OCI-LY1 (cell line): ENCODE results near the gene TMA7B.

ENCODE experiments used
- H2AFZ ChIP-seq: fragments of 200-600 bp; sonication (generic), shearing (Covaris generic); 2 replicates; pipeline ENCODE4 v1.6.0; 2014; ENCODE audit warnings: antibody characterized with exemption, mild to moderate bottlenecking, low read length
- H3F3A ChIP-seq: fragments of 200-600 bp; sonication (generic), shearing (Covaris generic); 2 replicates; pipeline ENCODE4 v1.6.0; 2014; ENCODE audit warnings: mild to moderate bottlenecking, antibody characterized with exemption, low read length, moderate library complexity; ENCODE audit not compliant: insufficient read depth
- H3K27ac ChIP-seq: fragments of 200-600 bp; sonication (generic); 2 replicates; pipeline ENCODE4 v1.5.1; 2014; ENCODE audit warnings: low read length, mixed run types, mild to moderate bottlenecking, low read depth; ENCODE audit not compliant: poor library complexity, severe bottlenecking
- H3K27me3 ChIP-seq: fragments of 200-600 bp; sonication (generic); 2 replicates; pipeline ENCODE4 v1.6.0; 2014; ENCODE audit warnings: antibody characterized with exemption, mild to moderate bottlenecking, low read length, moderate library complexity; ENCODE audit not compliant: insufficient read depth
- H3K36me3 ChIP-seq: fragments of 200-600 bp; sonication (generic); 2 replicates; pipeline ENCODE4 v1.6.1; 2014; ENCODE audit warnings: mild to moderate bottlenecking, antibody characterized with exemption, low read length, moderate library complexity, mixed read lengths; ENCODE audit not compliant: insufficient read depth
- H3K4me1 ChIP-seq: fragments of 200-600 bp; sonication (generic); 2 replicates; pipeline ENCODE4 v1.5.1; 2014; ENCODE audit warnings: mild to moderate bottlenecking, low read length, moderate library complexity; ENCODE audit not compliant: insufficient read depth, severe bottlenecking
- H3K4me2 ChIP-seq: fragments of 200-600 bp; sonication (generic), shearing (Covaris generic); 2 replicates; pipeline ENCODE4 v1.6.1; 2014; ENCODE audit warnings: low read length
- H3K4me3 ChIP-seq: fragments of 200-600 bp; sonication (generic); 2 replicates; pipeline ENCODE4 v1.5.1; 2014; ENCODE audit warnings: low read length, low read depth, mild to moderate bottlenecking, mixed read lengths; ENCODE audit not compliant: poor library complexity, severe bottlenecking
- H3K79me2 ChIP-seq: fragments of 200-600 bp; shearing (Covaris generic); 2 replicates; pipeline ENCODE4 v1.6.1; 2016; ENCODE audit warnings: mixed run types, low read length, mixed read lengths; ENCODE audit not compliant: insufficient read depth
- H3K9ac ChIP-seq: fragments of 200-600 bp; sonication (generic), shearing (Covaris generic); 2 replicates; pipeline ENCODE4 v1.6.1; 2014; ENCODE audit warnings: mild to moderate bottlenecking, low read length, mixed read lengths
- H3K9me2 ChIP-seq: fragments of 200-600 bp; sonication (generic), shearing (Covaris generic); 2 replicates; pipeline ENCODE4 v1.6.1; 2014; ENCODE audit warnings: low read depth, mild to moderate bottlenecking, low read length, mixed read lengths
- H3K9me3 ChIP-seq: fragments of 200-600 bp; shearing (Covaris generic); 2 replicates; pipeline ENCODE4 v1.6.1; 2014; ENCODE audit warnings: low read length, mixed read lengths
- H4K20me1 ChIP-seq: fragments of 200-600 bp; sonication (generic), shearing (Covaris generic); 2 replicates; pipeline ENCODE4 v1.6.0; 2016; ENCODE audit warnings: mild to moderate bottlenecking, low read length; ENCODE audit not compliant: insufficient read depth
- CTCF ChIP-seq: fragments of 200-600 bp; sonication (generic), shearing (Covaris generic); IDR thresholded peaks from 2 replicates; pipeline ENCODE4 v1.5.1; 2017; ENCODE audit warnings: mild to moderate bottlenecking, antibody characterized with exemption, low read length, moderate library complexity, mixed read lengths
- EZH2 ChIP-seq: fragments of 200-600 bp; sonication (generic), shearing (Covaris generic); IDR thresholded peaks from 2 replicates; pipeline ENCODE4 v1.8.0; 2017; ENCODE audit warnings: borderline replicate concordance, mixed run types, mild to moderate bottlenecking, antibody characterized with exemption, low read length, moderate library complexity, mixed read lengths

Gene TMA7B

DNA sequence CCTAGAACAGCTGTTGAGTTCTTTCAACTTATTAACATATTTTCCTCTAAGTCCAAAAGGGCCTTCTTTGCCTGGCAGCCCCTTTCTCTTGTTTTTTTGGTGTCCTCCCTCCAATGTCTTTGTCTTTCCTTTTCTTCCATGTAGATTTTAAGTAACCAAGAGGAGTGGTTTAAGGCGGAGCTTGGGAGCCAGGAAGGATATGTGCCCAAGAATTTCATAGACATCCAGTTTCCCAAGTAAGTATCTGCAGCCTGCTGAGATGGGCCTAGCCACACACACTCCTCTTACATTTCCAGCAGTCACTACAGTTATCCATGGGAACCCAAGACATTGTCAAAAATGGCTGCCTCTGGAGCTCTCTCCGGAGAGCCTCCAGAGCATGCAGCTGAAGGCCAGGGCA is 4.5 kb upstream of the TMA7B start:
- Histone ChIP-seq H3K4me3 (no peak overlapping the region), H3F3A (no peaks in the 10 kb centered on the region), H3K4me1 (no peaks in the 10 kb centered on the region), H3K27ac (no peak overlapping the region), H3K9me2 (no peaks in the 10 kb centered on the region), H3K36me3 (no peaks in the 10 kb centered on the region), H3K27me3 (no peaks in the 10 kb centered on the region), H3K9ac (no peak overlapping the region), H2AFZ (no peak overlapping the region), H3K4me2 (no peak overlapping the region), H4K20me1 (no peaks in the 10 kb centered on the region), H3K9me3 (no peaks in the 10 kb centered on the region), H3K79me2 (no peaks in the 10 kb centered on the region)
- no peak for TF ChIP-seq EZH2
- no peak for TF ChIP-seq CTCF

DNA sequence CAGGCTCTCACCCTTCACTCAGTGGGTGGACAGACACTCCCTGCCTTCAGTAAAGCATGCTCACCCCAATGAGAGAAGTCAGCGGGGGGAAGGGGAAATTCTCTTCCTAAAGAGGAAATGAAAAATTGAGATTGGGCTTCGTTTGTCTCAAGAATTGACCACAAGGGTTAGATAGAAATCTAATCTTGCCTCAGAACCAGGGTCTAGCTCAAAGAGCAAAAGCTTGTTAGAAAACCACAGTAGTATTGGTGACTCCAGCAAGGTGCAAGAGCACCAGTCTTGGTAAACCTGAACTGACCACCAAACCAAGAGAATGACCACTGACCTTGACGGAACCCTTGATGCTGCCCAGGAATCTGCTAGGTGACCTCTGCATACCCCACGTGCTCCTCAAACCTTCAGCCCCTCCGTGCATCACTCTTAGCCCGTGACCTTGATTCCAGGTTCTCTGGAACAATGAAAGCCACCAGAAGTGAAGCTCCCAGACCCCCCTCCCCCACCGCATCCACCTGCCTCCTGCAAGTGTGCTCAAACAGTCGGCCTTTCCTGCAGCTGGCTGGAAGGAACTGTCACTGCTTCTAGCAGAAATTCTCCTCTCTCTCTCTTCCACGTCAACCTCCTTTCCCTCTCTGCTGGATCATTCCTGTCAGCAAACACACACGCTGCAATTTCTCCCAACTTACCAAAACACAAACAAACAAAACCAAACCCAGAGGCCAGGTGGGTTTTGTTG is 3.1 kb upstream of the TMA7B start:
- no peak for TF ChIP-seq CTCF
- no peak for TF ChIP-seq EZH2
- Histone ChIP-seq H3K36me3 (no peaks in the 10 kb centered on the region), H3F3A (no peaks in the 10 kb centered on the region), H3K4me1 (no peaks in the 10 kb centered on the region), H3K4me2 (no peak overlapping the region), H3K27me3 (no peaks in the 10 kb centered on the region; the same call in 1 of the 2 replicates), H2AFZ (no peak overlapping the region), H3K9ac (no peak overlapping the region), H3K9me3 (no peaks in the 10 kb centered on the region), H4K20me1 (no peaks in the 10 kb centered on the region), H3K4me3 (no peak overlapping the region), H3K27ac (no peak overlapping the region), H3K9me2 (no peaks in the 10 kb centered on the region), H3K79me2 (no peaks in the 10 kb centered on the region)

DNA sequence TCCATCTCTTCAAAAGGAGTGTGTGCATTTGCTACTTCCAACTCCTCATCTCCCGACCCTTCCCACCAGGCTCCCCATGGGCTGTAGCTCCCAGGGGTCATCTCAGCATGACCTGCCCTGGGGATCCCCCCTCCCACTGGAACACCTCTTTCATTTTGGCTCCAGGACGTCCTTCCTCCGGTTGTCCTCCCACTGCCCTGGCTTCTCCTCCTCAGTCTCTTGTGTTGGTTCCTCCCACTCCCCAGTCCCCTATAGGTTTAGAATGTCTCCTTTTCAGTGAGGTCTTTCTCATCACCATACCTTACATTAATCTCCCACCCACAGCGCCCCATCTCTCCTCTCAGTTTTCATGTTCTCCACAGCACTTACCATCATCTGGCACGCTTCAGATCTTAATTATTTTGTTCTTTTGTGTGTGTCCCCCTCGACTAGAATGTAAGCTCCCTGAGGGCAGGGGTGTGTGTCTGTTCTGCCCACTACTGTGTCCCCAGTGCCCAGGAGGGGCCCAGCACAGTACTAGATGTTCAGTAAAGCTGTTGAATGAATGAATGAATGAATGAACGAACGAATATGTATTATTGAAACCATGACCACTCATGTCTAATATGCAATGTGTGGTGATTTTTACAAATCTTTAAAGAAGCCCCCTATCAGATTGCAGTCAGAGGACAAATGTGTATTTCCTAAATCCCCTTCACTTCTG is 2.0 kb upstream of the TMA7B start:
- H3K9me2 ChIP-seq: no peaks in the 10 kb centered on the region
- H3K4me3 ChIP-seq: no peak overlapping the region
- no peaks in the 10 kb centered on the region for H3K36me3 ChIP-seq
- no peak overlapping the region for H3K4me2 ChIP-seq
- no peak overlapping the region for H3K27ac ChIP-seq
- TF ChIP-seq CTCF (no peak), EZH2 (no peak)
- H3K4me1 ChIP-seq: no peaks in the 10 kb centered on the region
- H3F3A ChIP-seq: no peaks in the 10 kb centered on the region
- no peaks in the 10 kb centered on the region; the same call in 1 of the 2 replicates for H3K27me3 ChIP-seq
- H3K9ac ChIP-seq: no peak overlapping the region
- H3K9me3 ChIP-seq: no peaks in the 10 kb centered on the region
- no peaks in the 10 kb centered on the region for H3K79me2 ChIP-seq
- H2AFZ ChIP-seq: no peak overlapping the region
- H4K20me1 ChIP-seq: no peaks in the 10 kb centered on the region
